ENCODE data around the gene TRPC4.

DNA sequence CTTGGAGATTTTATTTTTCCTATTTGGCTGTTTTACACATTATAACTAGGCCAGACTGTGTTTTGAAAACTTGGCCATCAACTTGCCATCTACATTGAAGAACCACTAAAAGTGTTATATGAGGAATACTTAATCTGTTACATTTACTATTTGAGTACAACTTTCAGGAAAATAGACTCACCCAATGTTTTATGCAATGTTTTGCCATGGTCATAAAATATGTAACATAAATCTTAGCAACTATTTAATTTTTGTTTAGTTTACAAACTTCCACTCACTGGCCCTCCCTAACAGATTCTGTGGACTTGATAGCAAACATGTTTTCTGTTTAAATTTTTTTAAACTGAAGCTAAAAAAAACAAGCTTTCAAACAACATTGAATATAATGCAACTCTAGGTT, 23.7 kb upstream of the TRPC4 start:
- TF ChIP-seq, protein P1, sequence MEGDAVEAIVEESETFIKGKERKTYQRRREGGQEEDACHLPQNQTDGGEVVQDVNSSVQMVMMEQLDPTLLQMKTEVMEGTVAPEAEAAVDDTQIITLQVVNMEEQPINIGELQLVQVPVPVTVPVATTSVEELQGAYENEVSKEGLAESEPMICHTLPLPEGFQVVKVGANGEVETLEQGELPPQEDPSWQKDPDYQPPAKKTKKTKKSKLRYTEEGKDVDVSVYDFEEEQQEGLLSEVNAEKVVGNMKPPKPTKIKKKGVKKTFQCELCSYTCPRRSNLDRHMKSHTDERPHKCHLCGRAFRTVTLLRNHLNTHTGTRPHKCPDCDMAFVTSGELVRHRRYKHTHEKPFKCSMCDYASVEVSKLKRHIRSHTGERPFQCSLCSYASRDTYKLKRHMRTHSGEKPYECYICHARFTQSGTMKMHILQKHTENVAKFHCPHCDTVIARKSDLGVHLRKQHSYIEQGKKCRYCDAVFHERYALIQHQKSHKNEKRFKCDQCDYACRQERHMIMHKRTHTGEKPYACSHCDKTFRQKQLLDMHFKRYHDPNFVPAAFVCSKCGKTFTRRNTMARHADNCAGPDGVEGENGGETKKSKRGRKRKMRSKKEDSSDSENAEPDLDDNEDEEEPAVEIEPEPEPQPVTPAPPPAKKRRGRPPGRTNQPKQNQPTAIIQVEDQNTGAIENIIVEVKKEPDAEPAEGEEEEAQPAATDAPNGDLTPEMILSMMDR (conservative IDR thresholded peaks at IDR 0.05; ENCODE audit: low read depth, low read length): no peak
- TF ChIP-seq EZH2phosphoT487 (IDR thresholded peaks at IDR 0.05; ENCODE audit: borderline replicate concordance, low read length) (no peak), EZH2 (IDR thresholded peaks at IDR 0.05; ENCODE audit: low read length, unreplicated experiment) (no peak)
